ENCODE results near the gene NCBP2.

NCBP2 gene

GRCh38 chr3:196936288-196936687 is 6.0 kb downstream of the NCBP2 start:
- no peak for DNase-seq

GRCh38 chr3:196932600-196932999 is 9.7 kb downstream of the NCBP2 start:
- no peak for DNase-seq

- DNase-seq = no peak
Measured at GRCh38 chr3:196931828-196932587, 10.3 kb downstream of the NCBP2 start.

- no peak for DNase-seq
Measured at GRCh38 chr3:196931157-196931556, 11.2 kb downstream of the NCBP2 start.

GRCh38 chr3:196927571-196928453 is 14.5 kb downstream of the NCBP2 start:
- no peak for DNase-seq

GRCh38 chr3:196920733-196921132 is 21.6 kb downstream of the NCBP2 start:
- no peak for DNase-seq

GRCh38 chr3:196918968-196919367 is 23.4 kb downstream of the NCBP2 start:
- no peak for DNase-seq

- DNase-seq = no peak
Measured at GRCh38 chr3:196916995-196917394, 25.3 kb downstream of the NCBP2 start.

GRCh38 chr3:196916221-196916620 is 26.1 kb downstream of the NCBP2 start:
- DNase-seq = no peak

- DNase-seq = no peak
Measured at GRCh38 chr3:196915375-196915774, 27.0 kb downstream of the NCBP2 start.

- no peak for DNase-seq
Measured at GRCh38 chr3:196914866-196915265, 27.5 kb downstream of the NCBP2 start.

GRCh38 chr3:196903740-196904139 is 38.6 kb downstream of the NCBP2 start:
- DNase-seq = no peak

GRCh38 chr3:196902296-196902695 is 40.0 kb downstream of the NCBP2 start:
- no peak for DNase-seq

- no peak for DNase-seq
Measured at GRCh38 chr3:196901768-196902167, 40.6 kb downstream of the NCBP2 start.

GRCh38 chr3:196896229-196896628 is 46.1 kb downstream of the NCBP2 start:
- DNase-seq = no peak

GRCh38 chr3:196894557-196895295 is 47.6 kb downstream of the NCBP2 start:
- DNase-seq = no peak

- no peak for DNase-seq
Measured at GRCh38 chr3:196889844-196890708, 52.3 kb downstream of the NCBP2 start.

- no peak for DNase-seq
Measured at GRCh38 chr3:196886144-196886543, 56.2 kb downstream of the NCBP2 start.

Measured in T-helper 9 cell (primary cell).